ENCODE results near the gene AVP.

- TF ChIP-seq CTCF (IDR thresholded peaks at IDR 0.05; ENCODE audit: insufficient read depth, low read length, poor library complexity, severe bottlenecking) = no peak
- TF ChIP-seq EZH2phosphoT487 (conservative IDR thresholded peaks at IDR 0.05; ENCODE audit: low read length) = no peak
These were observed 34.5 kb upstream of the AVP start for GRCh38 chr20:3119044-3119443.

Data from SU-DHL-6 (cell line).